Adrenal gland (tissue), 5 donors: ENCODE measurements around the gene NR2C1.

ENCODE experiments used
- POLR2A ChIP-seq, 2 donors: fragments of 450-650 bp; IDR thresholded peaks; one replicate each; pipeline ENCODE4 v1.6.1; 2017; ENCODE audit warnings: antibody characterized with exemption in 2 of 2, mild to moderate bottlenecking in 2 of 2, moderate library complexity in 1 of 2
- TF ChIP-seq, protein P1 (sequence below), 6 experiments: fragments of 450-650 bp in 4 of 6; fragments of 200-600 bp in 2 of 6; sonication (generic) in 1 of 6; IDR thresholded peaks; 1 replicate in 5 of 6; 2 replicates in 1 of 6; pipeline versions ENCODE4 v1.5.1 to v1.8.0; 2016 to 2021; ENCODE audit warnings: antibody characterized with exemption in 6 of 6, mild to moderate bottlenecking in 2 of 6, moderate library complexity in 1 of 6
- donor health status: DM: no; HTN: no; CAD: no.

DNA sequence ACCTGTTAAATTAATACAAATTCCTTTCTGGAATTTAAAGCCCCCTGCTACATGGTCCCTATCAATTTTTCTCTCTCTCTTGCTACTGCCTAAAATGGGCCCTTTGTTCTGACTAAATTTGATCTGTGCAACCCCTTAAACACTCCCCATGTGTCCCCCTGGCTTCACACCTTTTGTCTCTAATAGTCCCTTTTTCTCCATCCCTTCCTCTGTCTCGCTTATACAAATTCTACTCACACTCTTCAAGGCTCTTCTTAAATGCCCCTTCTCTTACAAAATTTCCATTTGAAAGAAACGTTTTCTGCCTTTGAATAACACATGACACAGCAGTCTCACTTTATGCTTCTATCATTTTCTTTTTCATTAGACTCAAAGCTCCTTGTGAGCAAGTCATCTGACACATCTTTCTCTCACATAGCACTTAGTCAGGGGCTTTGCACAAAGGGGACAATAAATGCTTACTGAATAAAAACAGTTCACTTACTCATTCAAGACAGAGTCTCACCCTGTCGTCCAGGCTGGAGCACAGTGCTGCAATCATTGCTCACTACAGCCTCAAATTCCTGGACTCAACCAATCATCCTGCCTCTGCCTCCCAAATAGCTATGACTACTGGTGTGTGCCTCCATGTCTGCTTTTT lies 41.5 kb upstream of the NR2C1 start:
- TF ChIP-seq, protein P1, sequence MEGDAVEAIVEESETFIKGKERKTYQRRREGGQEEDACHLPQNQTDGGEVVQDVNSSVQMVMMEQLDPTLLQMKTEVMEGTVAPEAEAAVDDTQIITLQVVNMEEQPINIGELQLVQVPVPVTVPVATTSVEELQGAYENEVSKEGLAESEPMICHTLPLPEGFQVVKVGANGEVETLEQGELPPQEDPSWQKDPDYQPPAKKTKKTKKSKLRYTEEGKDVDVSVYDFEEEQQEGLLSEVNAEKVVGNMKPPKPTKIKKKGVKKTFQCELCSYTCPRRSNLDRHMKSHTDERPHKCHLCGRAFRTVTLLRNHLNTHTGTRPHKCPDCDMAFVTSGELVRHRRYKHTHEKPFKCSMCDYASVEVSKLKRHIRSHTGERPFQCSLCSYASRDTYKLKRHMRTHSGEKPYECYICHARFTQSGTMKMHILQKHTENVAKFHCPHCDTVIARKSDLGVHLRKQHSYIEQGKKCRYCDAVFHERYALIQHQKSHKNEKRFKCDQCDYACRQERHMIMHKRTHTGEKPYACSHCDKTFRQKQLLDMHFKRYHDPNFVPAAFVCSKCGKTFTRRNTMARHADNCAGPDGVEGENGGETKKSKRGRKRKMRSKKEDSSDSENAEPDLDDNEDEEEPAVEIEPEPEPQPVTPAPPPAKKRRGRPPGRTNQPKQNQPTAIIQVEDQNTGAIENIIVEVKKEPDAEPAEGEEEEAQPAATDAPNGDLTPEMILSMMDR (IDR thresholded peaks at IDR 0.05): no peak
- TF ChIP-seq POLR2A (IDR thresholded peaks at IDR 0.05): no peak
